SK-N-DZ (cell line): ENCODE results near the gene TMCO4. TPM values are rescaled to one million over a fixed set of nuclear protein-coding genes. Genes with fewer than 3 reads are reported as not detected.
"Not testable (repeated sequence)": the region's sequence is repeated elsewhere in the genome, so short reads cannot be mapped to it uniquely, and the experiment has no call there.

ENCODE experiments used
- DNase-seq: peaks from one replicate; pipeline ENCODE4 v3.0.0-alpha.2; 2015; ENCODE audit warnings: low spot score
- polyA plus RNA-seq, 2 experiments: library from polyadenylated mRNA; depleted of rRNA; stranded (reverse); fragments of >200 nt; gene quantifications; 2 replicates each; pipeline ENCODE4 v1.2.3, GENCODE V29; 2014

TMCO4 gene
- polyA plus RNA-seq (2014; cell fraction: cytosol; rRNA removed) = 0.44 TPM in 1 of 2 replicates, not detected in the other
- 0.77 TPM in 1 of 2 replicates, not detected in the other for polyA plus RNA-seq (2014; cell fraction: nucleus; rRNA removed)

- no peak for DNase-seq
Observed at GRCh38 chr1:19799230-19800075, at the start of gene TMCO4. TSS of gene TMCO4 (minus strand) at chr1:19799916. CDS start at chr1:19780758, 19,158 bp downstream.

GRCh38 chr1:19849307-19849706 lies 49.6 kb upstream of the TMCO4 start:
- DNase-seq = not testable (repeated sequence)

- DNase-seq = not testable (repeated sequence)
Observed at GRCh38 chr1:19847334-19847733, 47.6 kb upstream of the TMCO4 start.

- no peak for DNase-seq
Observed at GRCh38 chr1:19846338-19846737, 46.6 kb upstream of the TMCO4 start.

GRCh38 chr1:19845555-19845954 lies 45.8 kb upstream of the TMCO4 start:
- DNase-seq = no peak

- DNase-seq = no peak
Observed at GRCh38 chr1:19844731-19845495, 45.2 kb upstream of the TMCO4 start.

GRCh38 chr1:19840228-19840627 lies 40.5 kb upstream of the TMCO4 start:
- DNase-seq = no peak

- no peak for DNase-seq
Observed at GRCh38 chr1:19837866-19838265, 38.1 kb upstream of the TMCO4 start.

GRCh38 chr1:19835578-19835977 lies 35.9 kb upstream of the TMCO4 start:
- no peak for DNase-seq

GRCh38 chr1:19831441-19831840 lies 31.7 kb upstream of the TMCO4 start:
- no peak for DNase-seq

- DNase-seq = no peak
Observed at GRCh38 chr1:19828546-19828945, 28.8 kb upstream of the TMCO4 start.

- DNase-seq = no peak
Observed at GRCh38 chr1:19825298-19825697, 25.6 kb upstream of the TMCO4 start.

GRCh38 chr1:19824541-19824940 lies 24.8 kb upstream of the TMCO4 start:
- DNase-seq = no peak

GRCh38 chr1:19824036-19824435 lies 24.3 kb upstream of the TMCO4 start:
- DNase-seq = no peak

GRCh38 chr1:19819701-19820100 lies 20.0 kb upstream of the TMCO4 start:
- DNase-seq = no peak

GRCh38 chr1:19818324-19818723 lies 18.6 kb upstream of the TMCO4 start:
- no peak for DNase-seq

GRCh38 chr1:19817160-19817559 lies 17.4 kb upstream of the TMCO4 start:
- no peak for DNase-seq

- not testable (repeated sequence) for DNase-seq
Observed at GRCh38 chr1:19816737-19817086, 17.0 kb upstream of the TMCO4 start.

GRCh38 chr1:19815801-19816736 lies 16.4 kb upstream of the TMCO4 start:
- no peak for DNase-seq

- no peak for DNase-seq
Observed at GRCh38 chr1:19814681-19815503, 15.2 kb upstream of the TMCO4 start, which contains the start of gene RNF186. TSS of gene RNF186 (minus strand) at chr1:19815283. CDS start at chr1:19815101, 182 bp downstream.
